GDM1 (cell line): ENCODE measurements around the gene ADIPOR1.
"Not testable (repeated sequence)": the region's sequence is repeated elsewhere in the genome, so short reads cannot be mapped to it uniquely, and the experiment has no call there.

ENCODE experiments used
- DNase-seq: peaks from one replicate; lab custom pipeline; 2025; lab: John Stamatoyannopoulos, UW

ADIPOR1 gene, protein sequence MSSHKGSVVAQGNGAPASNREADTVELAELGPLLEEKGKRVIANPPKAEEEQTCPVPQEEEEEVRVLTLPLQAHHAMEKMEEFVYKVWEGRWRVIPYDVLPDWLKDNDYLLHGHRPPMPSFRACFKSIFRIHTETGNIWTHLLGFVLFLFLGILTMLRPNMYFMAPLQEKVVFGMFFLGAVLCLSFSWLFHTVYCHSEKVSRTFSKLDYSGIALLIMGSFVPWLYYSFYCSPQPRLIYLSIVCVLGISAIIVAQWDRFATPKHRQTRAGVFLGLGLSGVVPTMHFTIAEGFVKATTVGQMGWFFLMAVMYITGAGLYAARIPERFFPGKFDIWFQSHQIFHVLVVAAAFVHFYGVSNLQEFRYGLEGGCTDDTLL

DNA sequence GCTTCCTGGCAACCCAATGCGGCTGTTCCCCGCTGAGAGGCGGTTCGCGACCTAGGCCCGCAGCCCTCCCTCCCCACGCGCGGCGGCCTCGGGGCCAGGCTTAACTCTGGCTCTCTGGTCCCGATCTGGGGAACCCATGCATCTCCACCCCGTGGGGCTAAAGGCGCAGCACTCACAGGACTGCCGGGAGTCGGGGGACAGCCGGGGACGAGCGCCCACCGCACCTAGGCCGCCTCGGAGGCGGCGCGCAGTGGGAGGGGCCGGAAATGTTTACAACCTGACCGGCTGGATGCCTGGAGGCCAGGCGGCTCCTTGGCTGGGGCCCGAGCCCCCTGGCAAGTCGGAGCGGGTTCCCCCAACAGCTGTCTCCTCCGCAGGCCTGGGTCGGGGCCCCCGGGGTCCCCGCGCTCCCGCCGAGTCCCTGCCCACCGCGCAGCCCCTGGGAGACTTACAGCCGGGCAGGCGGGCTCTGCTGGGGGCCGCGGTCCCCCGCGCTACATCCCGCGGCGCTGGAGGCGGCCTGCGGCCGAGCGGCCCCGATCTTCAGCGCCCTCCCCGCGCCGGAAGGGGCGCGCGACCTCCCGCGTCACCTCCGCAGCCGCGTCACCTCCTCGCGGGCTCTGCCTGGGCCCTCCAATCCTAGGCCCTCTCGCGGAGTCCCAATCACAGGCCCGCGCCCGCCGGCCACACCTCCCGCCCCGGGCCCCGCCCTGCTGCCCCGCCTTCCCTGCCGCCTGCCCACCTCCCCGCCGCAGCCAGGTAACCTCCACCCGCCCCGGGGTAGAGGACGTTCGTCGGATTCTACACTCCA, at the start of gene ADIPOR1:
ADIPOR1 (minus strand) TSS at position 580 of the 811 bp plus-strand sequence. CDS start 7,242 bp downstream, outside the sequence.
- DNase-seq, result peak; percentile 82

DNA sequence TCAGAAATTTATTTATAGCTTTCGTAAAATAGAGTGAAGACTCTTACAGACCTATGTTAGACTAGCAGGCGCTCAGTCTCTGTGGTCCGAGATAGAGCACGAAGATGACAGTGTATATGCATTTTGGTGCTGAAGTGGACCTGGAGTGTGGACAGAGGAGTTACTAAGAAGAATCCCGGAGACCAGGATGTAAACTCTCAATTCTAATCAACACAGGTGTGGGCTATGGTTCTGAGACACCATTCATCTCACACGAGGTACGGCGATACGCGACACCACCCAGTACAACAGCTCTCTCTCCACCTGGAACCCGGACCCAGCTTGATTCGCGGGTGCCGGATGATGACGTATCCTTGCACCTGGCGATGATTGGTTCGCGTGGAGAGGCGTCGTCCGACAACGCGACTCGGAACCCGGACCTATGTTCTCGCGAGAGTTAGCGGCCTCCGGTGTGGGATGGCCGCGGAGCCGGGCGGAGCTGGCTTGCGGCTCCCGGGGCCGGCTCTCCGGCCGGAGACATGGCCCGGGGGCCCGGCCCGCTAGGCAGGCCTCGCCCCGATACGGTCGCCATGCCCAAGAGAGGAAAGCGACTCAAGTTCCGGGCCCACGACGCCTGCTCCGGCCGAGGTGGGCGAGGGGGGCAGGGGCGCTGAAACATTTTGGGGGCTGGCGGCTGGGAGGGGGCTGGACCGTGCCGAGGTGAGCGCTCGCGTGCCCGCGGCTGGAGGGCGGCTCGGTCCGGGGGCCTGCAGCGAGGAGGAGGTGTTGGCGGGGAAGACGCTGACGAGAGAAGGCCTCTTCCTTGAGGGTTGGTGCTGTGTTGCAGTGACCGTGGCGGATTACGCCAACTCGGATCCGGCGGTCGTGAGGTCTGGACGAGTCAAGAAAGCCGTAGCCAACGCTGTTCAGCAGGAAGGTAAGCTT, 49.1 kb upstream of the ADIPOR1 start, which contains the start of gene TMEM183A:
TMEM183A (plus strand) TSS at position 427 of the 924 bp plus-strand sequence; CDS start at position 519, 92 bp downstream.
- peak; percentile 94 for DNase-seq

DNA sequence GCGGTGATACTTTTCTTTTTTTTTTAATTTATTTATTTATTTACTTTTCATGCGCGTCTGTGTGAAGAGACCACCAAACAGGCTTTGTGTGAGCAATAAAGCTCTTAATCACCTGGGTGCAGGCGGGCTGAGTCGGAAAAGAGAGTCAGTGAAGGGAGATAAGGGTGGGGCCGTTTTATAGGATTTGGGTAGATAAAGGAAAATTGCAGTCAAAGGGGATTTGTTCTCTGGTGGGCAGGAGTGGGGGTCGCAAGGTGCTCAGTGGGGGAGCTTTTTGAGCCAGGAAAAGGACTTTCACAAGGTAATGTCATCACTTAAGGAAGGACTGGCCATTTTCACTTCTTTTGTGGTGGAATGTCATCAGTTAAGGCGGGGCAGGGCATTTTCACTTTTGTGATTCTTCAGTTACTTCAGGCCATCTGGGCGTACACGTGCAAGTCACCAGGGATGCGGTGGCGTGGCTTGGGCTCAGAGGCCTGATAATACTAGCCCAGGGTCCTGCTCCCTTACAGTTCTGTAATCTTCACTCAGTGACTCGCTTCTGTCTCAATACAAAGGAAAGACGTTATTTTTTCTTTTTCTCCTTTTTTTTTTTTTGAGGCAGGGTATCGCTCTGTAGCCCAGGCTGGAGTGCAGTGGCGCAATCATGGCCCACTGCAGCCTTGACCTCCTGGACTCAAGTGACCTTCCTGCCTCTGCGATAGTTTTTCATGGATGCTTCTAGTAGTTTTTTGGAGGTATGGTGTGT, 47.5 kb upstream of the ADIPOR1 start:
- not testable (repeated sequence) for DNase-seq

DNA sequence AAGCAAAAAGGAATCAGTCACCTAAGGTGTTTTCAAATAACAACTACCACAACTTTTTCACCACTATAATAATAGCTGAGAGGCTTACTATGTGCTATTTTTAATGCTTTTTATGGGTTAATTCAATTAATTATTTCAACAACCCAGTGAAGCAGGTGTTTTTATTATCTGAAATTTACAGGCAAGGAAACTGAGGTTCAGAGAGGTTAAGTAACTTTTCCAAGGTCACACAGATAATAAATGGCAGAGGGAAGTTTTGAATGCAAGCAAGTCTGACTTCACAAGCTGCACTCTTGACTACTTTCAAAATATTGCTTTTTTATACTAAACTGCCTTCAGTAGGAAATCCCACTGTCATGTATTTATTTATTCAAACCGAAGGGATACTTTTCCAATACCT, 44.8 kb upstream of the ADIPOR1 start:
- no peak for DNase-seq

DNA sequence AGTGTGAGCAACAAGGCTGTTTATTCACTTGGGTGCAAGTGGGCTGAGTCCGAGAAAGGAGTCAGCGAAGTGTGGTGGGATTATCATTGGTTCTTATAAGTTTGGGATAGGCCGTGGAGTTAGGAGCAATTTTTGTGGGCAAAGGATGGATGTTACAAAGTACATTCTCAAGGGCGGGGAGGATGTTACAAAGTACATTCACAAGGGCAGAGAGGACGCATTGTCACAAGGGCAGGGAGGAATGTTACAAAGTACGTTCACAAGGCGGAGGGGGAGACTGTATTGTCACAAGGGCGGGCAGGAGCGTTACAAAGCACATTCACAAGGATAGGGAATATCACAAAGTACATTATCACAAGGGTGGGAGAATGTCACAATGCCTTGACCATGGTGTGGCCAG, 43.9 kb upstream of the ADIPOR1 start:
- DNase-seq, result no peak

DNA sequence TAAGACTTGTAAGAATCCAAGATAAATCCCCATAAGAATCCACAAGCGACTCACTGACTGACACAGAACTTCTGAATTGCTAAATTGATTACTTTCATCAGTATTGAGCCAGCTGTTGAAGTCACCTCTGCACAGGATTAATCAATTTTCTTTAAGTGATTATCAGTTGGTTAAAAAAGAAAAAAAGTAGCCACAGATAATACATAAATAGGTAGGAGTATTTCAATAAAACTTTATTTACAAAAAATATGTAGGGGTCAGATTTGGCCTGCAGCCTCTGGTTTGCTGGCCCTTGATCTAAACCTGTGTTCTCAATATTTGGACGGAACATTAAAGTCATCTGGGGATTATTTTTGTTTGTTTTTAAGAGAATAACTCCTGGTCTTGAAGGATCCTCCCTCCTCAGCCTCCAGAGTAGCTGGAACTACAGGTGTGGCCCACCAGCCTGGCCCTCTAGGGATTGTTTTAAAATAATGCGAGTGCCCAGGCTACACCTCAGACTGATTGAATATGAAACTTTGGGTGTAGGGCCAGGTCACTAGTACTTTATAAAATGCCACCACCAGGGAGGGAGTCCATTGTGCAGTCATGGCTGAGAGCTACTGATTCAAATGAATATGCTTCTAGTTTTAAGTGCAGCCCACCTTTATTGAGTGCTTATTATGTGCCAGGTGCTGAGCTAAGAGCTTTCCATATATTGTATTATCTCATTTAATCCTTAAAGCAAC, 42.3 kb upstream of the ADIPOR1 start:
- no peak for DNase-seq

DNA sequence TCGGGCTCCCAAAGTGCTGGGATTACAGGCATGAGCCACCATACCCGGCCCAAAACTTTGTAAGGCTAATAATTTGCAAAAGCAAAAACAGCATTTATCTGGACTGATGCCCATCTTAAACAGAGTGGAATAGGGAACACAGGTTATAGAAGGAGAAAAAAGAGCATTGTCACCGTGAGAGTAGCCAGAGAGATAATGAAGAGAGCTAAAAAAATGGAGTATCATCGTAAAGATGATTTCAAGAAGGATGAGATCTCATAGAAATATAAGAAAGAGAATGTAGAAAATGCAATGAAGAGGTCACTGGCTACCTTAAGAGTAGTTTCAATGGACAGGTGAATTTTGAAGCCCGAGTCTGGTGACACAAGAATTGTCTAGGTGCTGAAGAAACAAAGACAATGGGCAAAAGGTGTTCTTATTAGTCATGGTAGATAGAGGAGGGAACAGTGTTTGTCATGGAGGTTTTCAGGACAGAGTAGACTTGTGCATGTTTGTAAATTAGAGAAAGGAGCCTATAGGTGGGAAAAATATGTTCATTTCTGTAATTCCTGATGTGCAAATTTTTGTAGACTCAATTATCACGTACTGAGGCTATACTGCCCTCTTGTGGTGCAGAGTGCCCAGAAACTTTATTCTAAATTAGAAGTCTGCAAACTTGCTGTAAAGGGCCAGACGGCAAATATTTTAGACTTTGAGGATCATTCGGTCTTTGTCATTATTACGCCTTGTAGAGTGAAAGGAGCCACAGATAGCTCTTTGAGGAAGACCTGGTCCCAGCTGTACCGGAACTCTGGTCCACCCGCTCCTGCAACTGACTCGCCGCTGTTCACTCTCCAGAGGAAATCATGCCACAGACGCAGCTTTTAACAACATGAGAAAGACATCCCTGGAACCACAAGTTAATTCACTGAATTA, 41.0 kb upstream of the ADIPOR1 start:
- DNase-seq, result peak; percentile 63

DNA sequence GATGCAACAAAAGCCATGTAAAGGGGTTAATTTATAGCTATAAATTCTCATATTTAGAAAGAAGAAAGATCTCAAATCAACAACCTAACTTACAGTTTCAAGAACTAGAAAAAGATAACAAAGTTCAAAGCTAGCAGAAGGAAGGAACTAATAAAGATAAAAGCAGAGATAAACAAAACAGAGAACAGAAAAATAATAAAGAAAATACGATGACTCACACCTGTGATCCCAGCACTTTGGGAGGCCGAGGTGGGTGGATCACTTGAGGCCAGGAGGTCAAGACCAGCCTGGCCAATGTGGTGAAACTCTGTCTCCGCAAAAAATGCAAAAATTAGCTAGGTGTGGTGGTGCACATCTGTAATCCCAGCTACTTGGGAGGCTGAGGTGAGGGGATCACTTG, 36.6 kb upstream of the ADIPOR1 start:
- no peak for DNase-seq

DNA sequence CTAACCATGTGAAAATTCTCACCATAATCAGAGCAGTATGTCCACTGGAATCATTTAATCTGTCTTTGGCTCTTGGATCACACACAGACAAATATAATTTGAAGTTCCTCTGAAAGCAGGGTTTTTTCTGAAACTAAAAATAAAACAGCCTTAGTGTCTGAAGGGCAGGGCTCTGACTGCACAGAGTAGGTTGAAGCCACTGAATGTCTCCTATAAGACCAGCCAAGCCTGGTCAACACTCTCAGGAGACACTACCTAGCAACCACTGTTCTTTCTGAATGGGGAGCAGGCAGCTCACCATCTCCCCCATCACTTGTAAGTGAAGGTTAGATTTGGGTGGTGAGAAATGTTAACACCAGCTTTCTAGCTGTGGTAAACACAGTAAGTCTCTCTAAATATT, 33.0 kb upstream of the ADIPOR1 start:
- DNase-seq, result no peak

DNA sequence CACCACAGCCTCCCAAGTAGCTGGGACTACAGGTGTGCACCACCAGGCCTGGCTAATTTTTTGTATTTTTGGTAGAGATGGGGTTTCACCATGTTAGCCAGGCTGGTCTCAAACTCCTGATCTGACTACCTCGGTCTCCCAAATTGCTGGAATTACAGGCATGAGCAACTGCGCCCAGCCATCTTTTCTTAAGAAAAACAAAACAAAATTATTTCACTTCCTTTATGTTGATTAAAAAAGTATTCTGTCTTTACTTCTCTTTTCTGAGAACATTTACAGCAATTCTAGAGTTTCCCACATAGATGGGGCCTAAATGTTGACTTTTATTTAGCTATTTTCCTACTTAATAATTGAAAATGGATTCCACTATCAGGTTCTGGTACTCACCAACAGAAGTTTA, 31.8 kb upstream of the ADIPOR1 start:
- DNase-seq, result no peak

DNA sequence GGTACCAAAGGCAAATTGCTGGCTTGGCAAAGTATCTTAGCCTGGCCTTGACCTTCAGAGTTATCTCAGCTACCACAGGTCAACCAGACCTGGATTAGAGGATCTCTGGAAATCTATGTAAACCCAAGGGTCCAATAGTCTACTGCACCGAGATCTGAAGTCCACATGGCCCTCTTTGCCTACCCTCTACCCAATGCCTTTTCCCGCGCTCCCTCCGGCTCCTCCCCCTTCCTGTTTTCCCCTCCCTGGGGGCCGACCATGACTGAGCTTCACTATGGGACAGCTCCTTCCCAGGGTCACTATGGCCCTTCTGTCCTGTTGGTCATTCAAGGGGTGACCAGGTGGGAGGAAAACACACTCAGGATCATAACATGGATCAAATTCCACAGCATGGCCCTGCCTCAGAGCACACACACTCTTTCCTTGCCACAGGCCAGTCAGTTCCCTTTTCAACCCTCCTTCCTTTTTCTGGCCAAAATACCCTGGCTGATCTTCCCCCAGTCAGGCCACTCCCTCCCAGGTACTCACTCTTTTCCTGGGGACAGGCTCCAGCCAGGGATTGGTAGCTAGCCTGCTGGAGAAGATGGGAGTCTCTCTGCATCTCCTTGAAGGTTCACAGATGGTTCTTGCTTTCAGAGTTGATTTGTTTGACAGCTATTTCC, 29.9 kb upstream of the ADIPOR1 start:
- DNase-seq, result peak; percentile 16

DNA sequence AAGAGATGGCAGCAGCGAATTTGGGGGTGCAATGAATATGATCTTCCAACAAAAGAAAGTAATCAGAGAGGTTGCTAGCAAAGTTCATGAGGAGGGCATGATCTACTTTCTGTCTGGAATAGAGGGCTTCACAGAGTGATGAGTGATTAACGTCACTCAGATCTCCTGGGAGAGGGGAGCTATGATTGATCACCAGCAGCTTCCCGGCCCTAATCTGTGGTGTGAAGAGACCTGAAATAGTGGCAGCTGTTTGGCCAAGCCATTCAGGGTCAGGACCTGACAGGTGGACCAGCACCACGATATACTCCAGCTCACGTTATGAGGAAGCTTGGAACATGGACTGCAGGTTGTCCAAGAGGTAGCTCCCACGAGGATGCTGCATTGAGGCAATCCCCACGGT, 29.1 kb upstream of the ADIPOR1 start:
- no peak for DNase-seq

DNA sequence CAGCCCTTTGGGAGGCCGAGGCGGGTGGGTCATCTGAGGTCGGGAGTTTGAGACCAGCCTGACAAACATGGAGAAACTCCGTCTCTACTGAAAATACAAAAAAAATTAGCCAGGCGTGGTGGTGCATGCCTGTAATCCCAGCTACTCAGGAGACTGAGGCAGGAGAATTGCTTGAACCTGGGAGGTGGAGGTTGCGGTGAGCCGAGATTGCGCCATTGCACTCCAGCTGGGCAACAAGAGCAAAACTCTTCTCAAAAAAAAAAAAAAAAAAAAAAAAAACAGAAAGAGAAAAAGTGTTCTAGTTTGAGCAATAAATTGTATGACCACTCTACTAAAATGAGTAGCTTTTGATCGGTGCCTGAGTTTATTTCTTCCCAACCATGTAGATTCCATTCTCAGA, 28.0 kb upstream of the ADIPOR1 start:
- DNase-seq, result not testable (repeated sequence)

DNA sequence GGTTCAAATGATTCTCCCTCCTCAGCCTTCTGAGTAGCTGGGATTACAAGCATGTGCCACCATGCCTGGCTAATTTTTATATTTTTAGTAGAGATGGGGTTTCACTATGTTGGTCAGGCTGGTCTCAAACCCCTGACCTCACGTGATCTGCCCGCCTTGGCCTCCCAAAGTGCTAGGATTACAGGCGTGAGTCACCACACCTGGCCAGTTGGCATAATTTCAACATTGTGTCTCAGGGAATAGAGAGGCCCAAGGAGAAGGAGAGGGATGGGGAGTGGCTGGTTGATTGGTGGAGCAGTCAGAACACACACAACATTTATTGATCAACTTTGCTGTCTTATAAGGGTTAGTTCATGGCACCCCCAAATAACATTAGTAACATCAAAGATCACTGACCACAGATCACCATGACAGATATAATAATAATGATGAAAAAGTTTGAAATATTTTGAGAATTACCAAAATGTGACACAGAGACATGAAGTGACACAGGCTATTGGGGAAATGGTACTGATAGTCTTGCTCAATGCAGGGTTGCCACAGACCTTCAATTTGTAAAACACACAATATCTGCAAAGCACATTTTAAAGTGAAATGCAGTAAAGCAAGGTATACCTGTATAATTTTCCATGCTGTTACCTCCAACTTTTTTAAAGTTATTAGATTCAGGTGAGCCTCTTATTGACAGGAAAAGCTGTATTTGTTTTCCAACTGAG, 24.8 kb upstream of the ADIPOR1 start:
- no peak for DNase-seq

DNA sequence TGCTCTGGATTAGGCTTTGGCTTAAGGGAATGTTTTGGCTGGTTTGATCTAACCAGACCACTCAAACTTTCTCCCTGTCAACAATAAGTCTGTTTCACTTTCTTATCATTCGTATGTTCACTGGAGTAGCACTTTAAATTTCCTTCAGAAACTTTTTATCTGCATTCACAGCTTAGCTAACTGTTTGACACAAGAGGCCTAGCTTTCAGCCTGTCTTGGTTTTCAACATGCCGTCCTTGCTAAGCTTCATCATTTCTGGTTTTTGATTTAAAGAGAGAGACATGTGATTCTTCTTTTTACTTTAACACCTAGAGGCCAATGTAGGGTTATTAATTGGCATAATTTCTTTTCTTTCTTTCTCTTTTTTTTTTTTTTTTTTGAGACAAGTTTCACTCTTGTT, 23.8 kb upstream of the ADIPOR1 start:
- no peak for DNase-seq

DNA sequence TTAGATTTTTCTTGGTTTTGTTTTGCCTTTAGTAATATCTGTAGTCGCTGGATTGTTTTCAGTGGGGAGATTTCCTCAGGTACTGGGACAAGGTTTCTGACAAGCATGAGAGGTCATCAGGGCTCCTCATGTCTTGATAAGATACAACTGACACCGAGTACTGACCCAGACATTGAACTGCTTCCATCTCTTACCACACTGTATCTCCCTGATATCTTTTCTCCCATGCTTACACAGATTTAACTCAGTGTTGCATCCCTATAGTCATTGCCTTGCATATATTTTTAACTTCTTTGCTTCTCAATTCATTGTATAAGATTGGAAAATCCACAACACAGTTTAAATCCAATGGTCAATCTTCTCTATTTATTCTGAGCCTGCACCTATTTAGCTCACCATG, 21.3 kb upstream of the ADIPOR1 start:
- DNase-seq, result no peak

DNA sequence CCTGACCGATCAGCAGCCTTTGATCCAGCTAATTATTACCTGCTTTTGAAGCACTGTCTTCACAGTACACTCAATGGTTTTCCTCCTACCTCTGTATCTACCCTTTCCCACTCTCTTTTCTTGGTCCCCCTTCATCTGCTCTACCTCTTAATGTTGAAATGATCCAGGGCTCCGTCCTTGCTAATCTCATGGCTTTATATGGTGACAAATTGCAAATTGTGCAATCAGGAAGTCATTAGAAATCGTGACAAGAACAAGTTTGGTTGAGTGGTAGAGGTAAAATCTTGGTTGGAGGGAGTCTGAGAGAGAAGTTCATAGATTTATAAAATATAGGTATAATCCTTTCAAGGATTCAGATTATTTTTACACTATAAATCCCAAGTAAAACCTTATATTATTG, 18.5 kb upstream of the ADIPOR1 start:
- no peak for DNase-seq

DNA sequence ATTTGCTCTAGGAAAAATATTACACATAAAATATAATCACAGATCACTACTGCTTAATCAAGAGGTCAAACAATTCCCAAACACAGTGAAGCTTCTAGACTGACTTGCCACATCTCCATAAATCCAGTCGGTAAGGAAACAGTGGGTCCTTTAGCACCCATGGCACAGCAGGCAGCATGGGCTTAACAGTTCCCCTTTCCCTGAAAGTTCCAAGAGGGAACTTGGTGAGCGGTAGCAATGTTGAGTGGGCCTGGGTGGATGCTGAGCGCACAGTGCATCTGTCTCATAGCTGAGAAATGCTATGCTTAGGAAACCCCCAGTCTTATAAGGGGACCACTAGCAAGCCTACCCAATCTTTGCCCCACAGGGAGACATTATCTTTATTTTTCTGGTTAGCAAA, 16.7 kb upstream of the ADIPOR1 start:
- DNase-seq, result no peak
